IMR-90 (cell line): ENCODE results near the gene HMG20A. TPM values are rescaled to one million over a fixed set of nuclear protein-coding genes. Genes with fewer than 3 reads are reported as not detected.

Source experiments
- ATAC-seq: fragments of 200-7000 bp; cut with Tn5 transposase; 2 replicates; pipeline ENCODE4 v1.9.1; 2020; ENCODE audit warnings: low read depth, mild to moderate bottlenecking, moderate library complexity
- BruUV-seq: library from RNA; stranded (reverse); fragments of 400-500 nt; replicated peaks from 2 replicates; lab custom pipeline; 2021; lab: Mats Ljungman, UMichigan
- CTCF ChIA-PET: fragments of 300-600 bp; formaldehyde crosslinking; extraction: SDS; loops from one replicate; lab custom pipeline; 2021; ENCODE audit warnings: antibody characterized with exemption; lab: Yijun Ruan, JAX
- POLR2A ChIA-PET: fragments of 300-600 bp; sonication (Branson Sonifier 250); formaldehyde crosslinking; loops from one replicate; lab custom pipeline; 2022; ENCODE audit warnings: antibody characterized with exemption; ENCODE audit not compliant: unreplicated experiment; lab: Charles Lee
- DNase-seq: peaks from one replicate; pipeline ENCODE4 v3.0.0; 2013
- H2AFZ ChIP-seq: replicated peaks from 2 replicates; pipeline ENCODE3; 2013; ENCODE audit warnings: low read length, mild to moderate bottlenecking; ENCODE audit not compliant: poor library complexity
- H2AK5ac ChIP-seq: 2 replicates; pipeline ENCODE4 v1.6.1; 2013; ENCODE audit warnings: low read depth, low read length, inconsistent platforms
- H2AK9ac ChIP-seq: replicated peaks from 2 replicates; pipeline ENCODE3; 2013; ENCODE audit warnings: mild to moderate bottlenecking, low read depth, low read length, moderate library complexity; ENCODE audit not compliant: poor library complexity
- H2BK120ac ChIP-seq: 2 replicates; pipeline ENCODE4 v1.6.1; 2013; ENCODE audit warnings: low read depth, low read length, inconsistent platforms
- H2BK15ac ChIP-seq: 3 replicates; pipeline ENCODE4 v1.6.1; 2013; ENCODE audit warnings: low read depth, low read length, inconsistent platforms
- H2BK20ac ChIP-seq: 2 replicates; pipeline ENCODE4 v1.6.1; 2013; ENCODE audit warnings: low read depth, mild to moderate bottlenecking, inconsistent platforms, low read length, moderate library complexity
- H2BK5ac ChIP-seq: 2 replicates; pipeline ENCODE4 v1.6.1; 2013; ENCODE audit warnings: mild to moderate bottlenecking, low read depth, low read length, inconsistent platforms; ENCODE audit not compliant: poor library complexity, severe bottlenecking
- H3K14ac ChIP-seq: replicated peaks from 2 replicates; pipeline ENCODE4 v1.6.1; 2013; ENCODE audit warnings: low read depth, low read length, inconsistent platforms
- H3K18ac ChIP-seq: 2 replicates; pipeline ENCODE4 v1.6.1; 2013; ENCODE audit warnings: low read depth, low read length, control low read depth
- H3K23ac ChIP-seq: 2 replicates; pipeline ENCODE4 v1.6.1; 2013; ENCODE audit warnings: low read depth, low read length, inconsistent platforms
- H3K27ac ChIP-seq: 2 replicates; pipeline ENCODE4 v1.5.1; 2013; ENCODE audit warnings: mild to moderate bottlenecking, control low read depth, low read length; ENCODE audit not compliant: insufficient read depth
- H3K27me3 ChIP-seq: 2 replicates; pipeline ENCODE4 v1.6.1; 2013; ENCODE audit warnings: low read length; ENCODE audit not compliant: control insufficient read depth, insufficient read depth
- H3K36me3 ChIP-seq: 2 replicates; pipeline ENCODE4 v1.6.1; 2013; ENCODE audit warnings: low read length, mixed read lengths; ENCODE audit not compliant: control insufficient read depth, insufficient read depth
- H3K4ac ChIP-seq: 2 replicates; pipeline ENCODE4 v1.6.1; 2013; ENCODE audit warnings: low read depth, low read length, inconsistent platforms
- H3K4me1 ChIP-seq: 2 replicates; pipeline ENCODE4 v1.6.1; 2013; ENCODE audit warnings: low read length, mixed read lengths; ENCODE audit not compliant: control insufficient read depth, insufficient read depth
- H3K4me2 ChIP-seq: 2 replicates; pipeline ENCODE4 v1.6.1; 2013; ENCODE audit warnings: low read depth, mild to moderate bottlenecking, control low read depth, low read length, moderate library complexity
- H3K4me3 ChIP-seq: 2 replicates; pipeline ENCODE4 v1.5.1; 2013; ENCODE audit warnings: low read depth, mild to moderate bottlenecking, control low read depth, low read length, moderate library complexity; ENCODE audit not compliant: insufficient read depth
- H3K56ac ChIP-seq: 2 replicates; pipeline ENCODE4 v1.6.1; 2013; ENCODE audit warnings: low read length, inconsistent platforms; ENCODE audit not compliant: insufficient read depth; ENCODE audit errors: extremely low read depth
- H3K79me1 ChIP-seq, 2 experiments: 2 replicates each; pipeline ENCODE4 v1.6.1; 2013; ENCODE audit warnings: low read length in 2 of 2, inconsistent platforms in 1 of 2, low read depth in 1 of 2
- H3K9ac ChIP-seq: 2 replicates; pipeline ENCODE4 v1.6.1; 2013; ENCODE audit warnings: low read depth, low read length, control low read depth
- H3K9me1 ChIP-seq: 2 replicates; pipeline ENCODE4 v1.6.1; 2013; ENCODE audit warnings: low read length, inconsistent platforms; ENCODE audit not compliant: insufficient read depth
- H3K9me3 ChIP-seq: 2 replicates; pipeline ENCODE4 v1.6.1; 2013; ENCODE audit warnings: low read length; ENCODE audit not compliant: control insufficient read depth, insufficient read depth
- H4K20me1 ChIP-seq: 2 replicates; pipeline ENCODE4 v1.6.1; 2013; ENCODE audit warnings: low read length, inconsistent platforms; ENCODE audit not compliant: insufficient read depth
- H4K5ac ChIP-seq: 2 replicates; pipeline ENCODE4 v1.6.1; 2013; ENCODE audit warnings: mild to moderate bottlenecking, low read depth, low read length, control low read depth
- H4K8ac ChIP-seq, 2 experiments: 2 replicates each; pipeline ENCODE4 v1.6.1; 2013; ENCODE audit warnings: low read depth in 2 of 2, low read length in 2 of 2, control low read depth in 1 of 2, inconsistent platforms in 1 of 2
- H4K91ac ChIP-seq: 2 replicates; pipeline ENCODE4 v1.6.1; 2013; ENCODE audit warnings: low read depth, low read length, inconsistent platforms; ENCODE audit not compliant: insufficient read depth
- CEBPB ChIP-seq: IDR thresholded peaks from 2 replicates; pipeline ENCODE4 v1.6.1; 2012; ENCODE audit warnings: low read depth, low read length, improper control_type of control experiment
- CHD1 ChIP-seq: IDR thresholded peaks from 2 replicates; pipeline ENCODE4 v1.6.1; 2012; ENCODE audit warnings: low read depth, low read length, improper control_type of control experiment
- MAZ ChIP-seq: IDR thresholded peaks from 2 replicates; pipeline ENCODE4 v1.6.1; 2012; ENCODE audit warnings: low read depth, mild to moderate bottlenecking, low read length, improper control_type of control experiment, moderate library complexity, borderline replicate concordance
- MXI1 ChIP-seq: IDR thresholded peaks from 2 replicates; pipeline ENCODE4 v1.6.1; 2012; ENCODE audit warnings: low read depth, mild to moderate bottlenecking, low read length, moderate library complexity, borderline replicate concordance
- NFE2L2 ChIP-seq: fragments of 150-350 bp; IDR thresholded peaks from 2 replicates; pipeline ENCODE4 v1.6.1; 2016; ENCODE audit warnings: low read depth, mild to moderate bottlenecking, low read length
- POLR2A ChIP-seq: IDR thresholded peaks from 2 replicates; pipeline ENCODE4 v1.6.1; 2012; ENCODE audit warnings: mild to moderate bottlenecking, low read depth, low read length
- RAD21 ChIP-seq: IDR thresholded peaks from 2 replicates; pipeline ENCODE4 v1.6.1; 2012; ENCODE audit warnings: low read length, improper control_type of control experiment
- RCOR1 ChIP-seq: IDR thresholded peaks from 2 replicates; pipeline ENCODE4 v1.6.1; 2012; ENCODE audit warnings: mild to moderate bottlenecking, low read length, improper control_type of control experiment; ENCODE audit not compliant: insufficient replicate concordance
- RFX5 ChIP-seq: IDR thresholded peaks from 2 replicates; pipeline ENCODE4 v1.8.0; 2012; ENCODE audit warnings: low read depth, mild to moderate bottlenecking, low read length, moderate library complexity
- SMC3 ChIP-seq: fragments of 150-350 bp; IDR thresholded peaks from 2 replicates; pipeline ENCODE4 v1.6.1; 2016; ENCODE audit warnings: low read depth, mild to moderate bottlenecking, antibody characterized with exemption, low read length, moderate library complexity
- USF2 ChIP-seq: fragments of 150-350 bp; IDR thresholded peaks from 2 replicates; pipeline ENCODE4 v1.6.1; 2017; ENCODE audit warnings: mild to moderate bottlenecking, antibody characterized with exemption, low read length, low read depth
- dilution Hi-C: fragments of 300-500 bp; cut with HindIII; formaldehyde crosslinking; loops from one replicate; pipeline ENCODE4 v1.14.3; 2018; ENCODE audit warnings: low sequenced_read_pairs; ENCODE audit not compliant: unreplicated experiment
- in situ Hi-C: fragments of 300-500 bp; cut with MboI; formaldehyde crosslinking; loops from 3 replicates; pipeline ENCODE4 v1.14.3; 2019; ENCODE audit warnings: low sequenced_read_pairs, inconsistent platforms, mixed read lengths
- intact Hi-C: fragments of 100-400 bp; cut with micrococcal nuclease; formaldehyde crosslinking; loops from 2 replicates; pipeline ENCODE4 v1.10.0; 2022
- polyA plus RNA-seq, 3 experiments: library from polyadenylated mRNA; depleted of rRNA; stranded (reverse); fragments of >200 nt; gene quantifications; 2 replicates each; pipeline ENCODE4 v1.2.3, GENCODE V29; 2012; ENCODE audit warnings: low replicate concordance in 1 of 3
- total RNA-seq: library from RNA; depleted of rRNA; stranded (reverse); fragments of >200 nt; gene quantifications from 2 replicates; pipeline ENCODE4 v1.2.3, GENCODE V29; 2012
- TF ChIP-seq, protein P1 (sequence below): conservative IDR thresholded peaks from 2 replicates; pipeline ENCODE4 v1.5.1; 2012; ENCODE audit warnings: mild to moderate bottlenecking, low read depth, low read length, improper control_type of control experiment

The HMG20A gene
- total and polyA plus RNA-seq, 2 of the 4 experiments (the other 2 are of a cell fraction) = 22.3 to 25.3 TPM

DNA sequence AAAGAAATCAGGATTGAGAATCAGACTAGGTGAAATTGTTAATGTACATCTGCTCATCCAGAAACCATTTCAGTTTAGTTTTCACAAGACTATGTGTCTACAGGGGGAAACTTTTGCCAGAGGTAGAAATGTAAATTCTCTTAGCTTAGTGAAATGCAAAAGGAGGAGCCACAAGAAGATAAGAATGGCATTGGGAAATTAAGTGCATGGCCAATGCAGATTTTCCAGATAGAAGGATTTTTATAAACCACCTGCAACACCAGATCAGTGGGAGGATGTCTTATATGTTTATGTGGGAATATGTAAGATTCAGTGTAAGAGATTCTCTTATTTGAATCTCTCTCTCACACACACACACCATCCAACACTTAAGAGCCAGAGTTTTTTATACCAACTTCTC, 67.2 kb downstream of the HMG20A start:
- no peaks in the 10 kb centered on the region for H4K20me1 ChIP-seq
- H3K79me1 ChIP-seq = peaks cover 4 to 14% of the 10 kb centered on the region in 2 experiments; a peak in 2 of 4 replicates
- ChIA-PET POLR2A (no interaction called here), CTCF (no interaction called here)
- no peak overlapping the region for H2BK5ac ChIP-seq
- DNase-seq (no peak), ATAC-seq (no peak)
- H3K4me3 ChIP-seq = no peak overlapping the region
- BruUV-seq = no TSS peak
- no peak overlapping the region for H2BK15ac ChIP-seq
- no peak overlapping the region for H4K5ac ChIP-seq
- no peaks in the 10 kb centered on the region for H3K9me3 ChIP-seq
- no peak overlapping the region for H3K4me2 ChIP-seq
- no peak overlapping the region for H3K14ac ChIP-seq
- dilution Hi-C loops = no loop called here
- no peak overlapping the region for H3K56ac ChIP-seq
- no peak overlapping the region for H4K8ac ChIP-seq
- no peak overlapping the region for H2BK20ac ChIP-seq
- no peaks in the 10 kb centered on the region for H3K27me3 ChIP-seq
- H3K9me1 ChIP-seq = peaks cover 4% of the 10 kb centered on the region
- no peak overlapping the region for H3K23ac ChIP-seq
- H2AK5ac ChIP-seq = no peak overlapping the region
- H3K27ac ChIP-seq = no peak overlapping the region
- in situ Hi-C loops = no loop called here
- no peak overlapping the region for H3K9ac ChIP-seq
- no peak overlapping the region for H4K91ac ChIP-seq
- H3K4me1 ChIP-seq = peaks cover 19% of the 10 kb centered on the region
- no peak overlapping the region for H3K4ac ChIP-seq
- TF ChIP-seq RCOR1 (no peak), RAD21 (no peak), CEBPB (no peak), MXI1 (no peak), NFE2L2 (no peak), RFX5 (no peak), MAZ (no peak), USF2 (no peak), CHD1 (no peak), POLR2A (no peak), SMC3 (no peak)
- TF ChIP-seq, protein P1, sequence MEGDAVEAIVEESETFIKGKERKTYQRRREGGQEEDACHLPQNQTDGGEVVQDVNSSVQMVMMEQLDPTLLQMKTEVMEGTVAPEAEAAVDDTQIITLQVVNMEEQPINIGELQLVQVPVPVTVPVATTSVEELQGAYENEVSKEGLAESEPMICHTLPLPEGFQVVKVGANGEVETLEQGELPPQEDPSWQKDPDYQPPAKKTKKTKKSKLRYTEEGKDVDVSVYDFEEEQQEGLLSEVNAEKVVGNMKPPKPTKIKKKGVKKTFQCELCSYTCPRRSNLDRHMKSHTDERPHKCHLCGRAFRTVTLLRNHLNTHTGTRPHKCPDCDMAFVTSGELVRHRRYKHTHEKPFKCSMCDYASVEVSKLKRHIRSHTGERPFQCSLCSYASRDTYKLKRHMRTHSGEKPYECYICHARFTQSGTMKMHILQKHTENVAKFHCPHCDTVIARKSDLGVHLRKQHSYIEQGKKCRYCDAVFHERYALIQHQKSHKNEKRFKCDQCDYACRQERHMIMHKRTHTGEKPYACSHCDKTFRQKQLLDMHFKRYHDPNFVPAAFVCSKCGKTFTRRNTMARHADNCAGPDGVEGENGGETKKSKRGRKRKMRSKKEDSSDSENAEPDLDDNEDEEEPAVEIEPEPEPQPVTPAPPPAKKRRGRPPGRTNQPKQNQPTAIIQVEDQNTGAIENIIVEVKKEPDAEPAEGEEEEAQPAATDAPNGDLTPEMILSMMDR = no peak
- H2AFZ ChIP-seq = no peak overlapping the region
- no peak overlapping the region for H2AK9ac ChIP-seq
- H3K18ac ChIP-seq = no peak overlapping the region
- H2BK120ac ChIP-seq = no peak overlapping the region
- H3K36me3 ChIP-seq = peaks cover 8% of the 10 kb centered on the region
- intact Hi-C loops = no loop called here
